OCI-LY1 (cell line): ENCODE data around the gene ADCY4.

Experiments used
- EZH2 ChIP-seq: fragments of 200-600 bp; sonication (generic), shearing (Covaris generic); IDR thresholded peaks from 2 replicates; pipeline ENCODE4 v1.8.0; 2017; ENCODE audit warnings: borderline replicate concordance, mixed run types, mild to moderate bottlenecking, antibody characterized with exemption, low read length, moderate library complexity, mixed read lengths
- TF ChIP-seq, protein P1 (sequence below): fragments of 200-600 bp; sonication (generic), shearing (Covaris generic); IDR thresholded peaks from 2 replicates; pipeline ENCODE4 v1.5.1; 2017; ENCODE audit warnings: mild to moderate bottlenecking, antibody characterized with exemption, low read length, moderate library complexity, mixed read lengths

DNA sequence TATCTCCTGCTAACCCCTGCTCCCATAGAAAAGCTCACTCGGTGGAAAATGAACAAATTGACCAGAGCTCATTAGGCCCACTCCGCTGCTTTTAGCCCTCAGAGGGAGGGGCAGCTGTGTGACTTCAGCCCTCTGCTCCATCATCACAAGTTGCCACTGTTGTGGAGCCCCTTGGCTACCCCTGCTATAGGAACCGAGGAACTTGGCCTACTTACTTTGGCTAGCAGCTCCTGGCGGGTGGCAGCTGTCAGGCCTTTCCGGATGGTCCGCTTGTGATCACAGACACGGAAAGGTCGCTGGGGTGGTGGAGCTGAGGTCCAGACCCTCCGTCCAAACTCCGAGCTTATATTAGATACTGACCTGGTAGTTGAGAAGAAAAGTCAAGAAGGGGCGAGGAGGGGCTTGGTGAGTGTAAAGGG, 27.7 kb downstream of the ADCY4 start:
- TF ChIP-seq, protein P1, sequence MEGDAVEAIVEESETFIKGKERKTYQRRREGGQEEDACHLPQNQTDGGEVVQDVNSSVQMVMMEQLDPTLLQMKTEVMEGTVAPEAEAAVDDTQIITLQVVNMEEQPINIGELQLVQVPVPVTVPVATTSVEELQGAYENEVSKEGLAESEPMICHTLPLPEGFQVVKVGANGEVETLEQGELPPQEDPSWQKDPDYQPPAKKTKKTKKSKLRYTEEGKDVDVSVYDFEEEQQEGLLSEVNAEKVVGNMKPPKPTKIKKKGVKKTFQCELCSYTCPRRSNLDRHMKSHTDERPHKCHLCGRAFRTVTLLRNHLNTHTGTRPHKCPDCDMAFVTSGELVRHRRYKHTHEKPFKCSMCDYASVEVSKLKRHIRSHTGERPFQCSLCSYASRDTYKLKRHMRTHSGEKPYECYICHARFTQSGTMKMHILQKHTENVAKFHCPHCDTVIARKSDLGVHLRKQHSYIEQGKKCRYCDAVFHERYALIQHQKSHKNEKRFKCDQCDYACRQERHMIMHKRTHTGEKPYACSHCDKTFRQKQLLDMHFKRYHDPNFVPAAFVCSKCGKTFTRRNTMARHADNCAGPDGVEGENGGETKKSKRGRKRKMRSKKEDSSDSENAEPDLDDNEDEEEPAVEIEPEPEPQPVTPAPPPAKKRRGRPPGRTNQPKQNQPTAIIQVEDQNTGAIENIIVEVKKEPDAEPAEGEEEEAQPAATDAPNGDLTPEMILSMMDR, result no peak
- TF ChIP-seq EZH2, result no peak
